HEK293T (cell line): Measurements from ENCODE around the gene ACSF3.

Source experiments
- ARNT ChIP-seq: fragments of 450-650 bp; IDR thresholded peaks from 2 replicates; pipeline ENCODE4 v1.6.1; 2017; ENCODE audit warnings: mild to moderate bottlenecking
- CTBP1 ChIP-seq: fragments of 450-650 bp; IDR thresholded peaks from 2 replicates; pipeline ENCODE4 v1.6.1; 2016; ENCODE audit warnings: borderline replicate concordance
- FOXA1 ChIP-seq: fragments of 450-650 bp; IDR thresholded peaks from 2 replicates; pipeline ENCODE4 v1.6.1; 2016; ENCODE audit warnings: mild to moderate bottlenecking
- SP1 ChIP-seq: fragments of 450-650 bp; IDR thresholded peaks from 2 replicates; pipeline ENCODE4 v1.6.1; 2017

GRCh38 chr16:89101303-89102040 lies 7.8 kb downstream of the ACSF3 start:
- TF ChIP-seq ARNT = no peak
- TF ChIP-seq FOXA1 = no peak
- no peak for TF ChIP-seq CTBP1
- TF ChIP-seq SP1 = no peak
